Stimulated activated CD4-positive, alpha-beta T cell treated with anti-CD3 and anti-CD28 coated beads, Interleukin-2, amount 100 ng/mL, for 48 hours (primary cell): ENCODE results near the gene STK35.

Source experiments
- DNase-seq, 2 donors: peaks; one replicate each; pipeline ENCODE4 v3.0.0-alpha.2; 2020

STK35 gene

GRCh38 chr20:2101057-2101864, at the start of gene STK35:
Gene STK35 (plus strand): TSS chr20:2101827. CDS start chr20:2101882, 55 bp downstream.
- peak; percentile 62 to 68 for DNase-seq

DNA sequence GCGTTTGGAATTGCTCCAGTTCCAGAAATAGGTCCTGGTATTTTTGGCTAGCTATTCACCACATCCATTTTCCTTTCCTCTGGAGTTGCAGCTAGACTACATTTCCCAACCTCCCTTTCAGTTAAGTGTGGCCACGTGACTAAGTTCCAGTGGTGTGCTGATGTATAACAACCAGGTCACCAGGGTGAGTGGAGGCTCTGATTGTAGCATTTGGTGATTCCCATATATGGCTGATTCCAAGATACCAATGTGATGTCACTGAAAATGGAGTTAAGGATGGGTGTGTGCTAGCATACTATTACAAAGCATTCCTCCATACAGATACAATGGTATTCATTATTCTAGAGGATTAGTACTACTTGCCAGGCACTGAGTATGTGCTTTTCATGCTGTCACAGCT, 49.7 kb upstream of the STK35 start:
- no peak for DNase-seq

DNA sequence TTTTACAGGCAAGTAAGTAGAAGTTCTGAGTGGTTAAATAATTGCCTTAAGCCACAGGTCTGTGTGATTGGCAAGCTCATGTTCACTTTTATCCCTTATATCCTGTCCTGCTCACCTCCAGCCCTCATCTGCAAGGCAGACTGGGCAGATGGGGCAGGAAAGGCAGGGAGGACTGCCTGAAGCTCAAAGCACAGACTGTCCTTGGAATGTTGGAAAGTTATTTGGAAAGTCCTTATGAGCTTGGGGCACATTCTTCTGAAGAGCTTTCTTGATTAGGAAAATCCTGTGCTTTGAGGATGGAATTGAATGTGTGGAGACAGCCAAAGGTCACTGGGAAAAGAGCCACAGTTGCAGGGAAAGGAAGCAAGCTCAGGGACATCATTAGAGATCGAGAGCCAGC, 48.9 kb upstream of the STK35 start:
- DNase-seq, result no peak

- DNase-seq, result no peak
Observed at GRCh38 chr20:2053615-2054014, 48.0 kb upstream of the STK35 start.

GRCh38 chr20:2054911-2055310, 46.7 kb upstream of the STK35 start:
- DNase-seq, result no peak

GRCh38 chr20:2059411-2059810, 42.2 kb upstream of the STK35 start:
- no peak for DNase-seq

- DNase-seq, result no peak
Observed at GRCh38 chr20:2065099-2065498, 36.5 kb upstream of the STK35 start.

- DNase-seq, result no peak
Observed at GRCh38 chr20:2066461-2067122, 35.0 kb upstream of the STK35 start.

- DNase-seq, result no peak
Observed at GRCh38 chr20:2080532-2081224, 20.9 kb upstream of the STK35 start.

- no peak for DNase-seq
Observed at GRCh38 chr20:2084703-2085102, 16.9 kb upstream of the STK35 start.

- DNase-seq, result no peak
Observed at GRCh38 chr20:2086177-2086979, 15.2 kb upstream of the STK35 start.

DNA sequence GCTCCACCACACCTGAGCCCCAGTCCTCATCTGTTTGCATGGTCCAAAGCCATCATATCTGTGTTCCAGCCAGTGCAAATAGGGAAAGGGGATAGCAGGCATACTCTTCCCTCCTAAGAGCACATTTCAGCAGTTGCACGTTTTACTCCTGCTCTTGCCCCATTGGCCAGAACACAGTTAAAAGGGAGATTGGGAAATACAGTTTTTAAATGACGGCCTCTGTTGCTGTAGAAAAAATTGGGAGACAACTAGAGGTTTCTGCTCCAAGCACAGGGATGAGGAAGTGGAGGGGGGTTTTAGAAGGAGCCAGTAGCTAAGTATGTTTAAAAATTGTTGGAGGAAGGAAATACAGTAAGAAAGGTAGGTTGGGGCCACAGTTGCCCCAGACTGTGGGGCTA, 14.6 kb upstream of the STK35 start:
- DNase-seq, result no peak

GRCh38 chr20:2088891-2089290, 12.7 kb upstream of the STK35 start:
- no peak for DNase-seq

DNA sequence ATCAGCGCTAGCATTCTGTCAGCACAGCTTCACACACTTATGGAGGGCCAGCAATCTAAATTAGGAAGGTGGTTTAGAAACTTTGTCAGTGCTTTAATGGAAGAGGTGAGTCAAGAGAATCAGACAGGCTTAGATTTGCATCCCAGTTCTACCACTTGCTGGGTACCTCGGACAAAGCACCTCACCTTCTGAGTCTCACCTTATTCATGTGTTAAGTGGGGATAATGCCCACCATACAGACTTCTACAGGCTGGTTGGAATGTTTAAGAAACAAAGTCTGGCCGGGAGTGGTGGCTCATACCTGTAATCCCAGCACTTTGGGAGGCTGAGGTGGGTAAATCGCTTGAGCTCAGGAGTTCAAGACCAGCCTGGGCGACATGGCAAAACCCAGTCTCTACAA, 12.2 kb upstream of the STK35 start:
- DNase-seq, result no peak

GRCh38 chr20:2093159-2093781, 8.4 kb upstream of the STK35 start:
- DNase-seq, result peak in 1 of 2 donors; percentile 15

GRCh38 chr20:2093883-2094282, 7.7 kb upstream of the STK35 start:
- no peak for DNase-seq

- DNase-seq, result peak; percentile 79
Observed at GRCh38 chr20:2101865-2102584, 398 bp downstream of the STK35 start.

DNA sequence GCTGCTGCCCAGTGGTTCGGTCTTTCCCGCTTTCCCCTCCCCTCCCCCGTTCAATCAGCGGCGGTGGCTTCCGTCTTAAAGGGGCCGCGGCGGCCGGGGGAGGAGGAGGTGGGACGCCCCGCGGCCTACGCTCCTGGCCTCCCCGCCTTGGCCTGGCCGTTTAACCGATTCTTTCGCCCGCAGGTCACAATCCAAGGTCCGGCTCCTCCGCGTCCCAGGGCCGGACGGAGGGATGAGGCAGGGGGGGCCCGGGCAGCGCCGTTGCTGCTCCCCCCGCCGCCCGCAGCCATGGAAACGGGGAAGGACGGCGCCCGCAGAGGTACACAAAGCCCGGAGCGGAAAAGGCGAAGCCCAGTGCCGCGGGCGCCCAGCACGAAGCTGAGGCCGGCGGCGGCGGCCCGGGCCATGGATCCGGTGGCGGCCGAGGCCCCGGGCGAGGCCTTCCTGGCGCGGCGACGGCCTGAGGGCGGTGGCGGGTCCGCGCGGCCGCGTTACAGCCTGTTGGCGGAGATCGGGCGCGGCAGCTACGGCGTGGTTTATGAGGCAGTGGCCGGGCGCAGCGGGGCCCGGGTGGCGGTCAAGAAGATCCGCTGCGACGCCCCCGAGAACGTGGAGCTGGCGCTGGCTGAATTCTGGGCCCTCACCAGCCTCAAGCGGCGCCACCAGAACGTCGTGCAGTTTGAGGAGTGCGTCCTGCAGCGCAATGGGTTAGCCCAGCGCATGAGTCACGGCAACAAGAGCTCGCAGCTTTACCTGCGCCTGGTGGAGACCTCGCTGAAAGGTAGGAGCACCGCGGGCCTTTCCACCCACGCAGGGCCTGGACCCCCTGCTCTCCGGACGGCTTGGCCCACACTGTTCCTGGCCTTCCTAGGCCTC, 1.2 kb downstream of the STK35 start:
- peak; percentile 70 to 75 for DNase-seq

- DNase-seq, result no peak
Observed at GRCh38 chr20:2103461-2104153, 2.0 kb downstream of the STK35 start.

GRCh38 chr20:2104236-2104635, 2.6 kb downstream of the STK35 start:
- DNase-seq, result no peak
